HG03432 (cell line): ENCODE data around the gene PATJ.
"Not testable (repeated sequence)": the region's sequence is repeated elsewhere in the genome, so short reads cannot be mapped to it uniquely, and the experiment has no call there.

ENCODE experiments used
- ATAC-seq: cut with Tn5 transposase; IDR thresholded peaks from one replicate; pipeline ENCODE4 v1.9.1; 2021; ENCODE audit warnings: mild to moderate bottlenecking, moderate library complexity; ENCODE audit not compliant: unreplicated experiment

The PATJ gene

DNA sequence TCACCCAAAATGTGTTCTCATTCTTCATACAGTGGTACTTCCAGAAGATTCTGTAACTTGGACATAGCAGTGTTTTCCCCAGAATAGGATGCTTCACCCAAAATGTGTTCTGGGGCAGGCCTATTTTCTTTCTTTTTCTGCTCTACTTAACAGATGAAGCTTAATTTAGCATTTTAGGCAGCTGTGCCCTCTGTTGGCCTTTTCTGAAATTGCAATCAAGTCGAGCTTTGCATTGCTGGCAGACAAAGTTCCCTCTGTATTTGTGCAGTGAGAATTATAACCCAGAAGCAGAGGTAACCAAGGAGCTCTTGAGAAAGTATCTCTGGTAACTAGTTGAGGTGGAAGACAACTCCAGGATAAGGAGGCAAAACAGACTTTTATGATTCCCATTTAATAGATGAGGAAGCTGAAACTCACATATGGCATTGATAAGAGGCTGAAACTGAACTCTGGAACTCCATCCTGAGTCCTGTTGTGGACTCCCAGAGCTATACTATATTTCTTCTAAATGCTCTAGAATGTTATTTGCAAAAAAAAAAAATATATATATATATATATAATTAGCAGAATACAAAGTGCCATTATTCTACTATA, 402.1 kb downstream of the PATJ start:
- peak; percentile 50 for ATAC-seq

DNA sequence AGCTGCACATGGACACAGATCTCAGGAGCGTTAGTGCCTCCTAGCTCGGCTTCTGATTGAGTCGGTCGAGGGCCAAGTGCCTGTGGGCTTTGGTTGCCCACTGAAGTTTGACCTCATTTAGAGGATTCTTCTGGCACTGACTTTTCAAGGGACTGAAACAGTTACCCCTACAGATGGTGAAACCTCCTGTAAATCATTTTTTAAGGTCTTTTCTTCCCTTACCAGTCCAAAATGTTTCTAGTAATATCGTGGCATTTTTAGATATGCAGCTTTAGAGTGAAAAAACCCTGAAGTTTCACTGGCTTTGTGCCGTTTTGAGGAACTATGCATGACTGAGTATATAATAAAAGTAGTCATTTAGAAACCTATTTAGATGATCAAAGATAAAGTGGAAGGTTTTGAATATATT, 417.7 kb downstream of the PATJ start:
- peak; percentile 86 for ATAC-seq

GRCh38 chr1:62161711-62162110, 419.4 kb downstream of the PATJ start:
- no peak for ATAC-seq

DNA sequence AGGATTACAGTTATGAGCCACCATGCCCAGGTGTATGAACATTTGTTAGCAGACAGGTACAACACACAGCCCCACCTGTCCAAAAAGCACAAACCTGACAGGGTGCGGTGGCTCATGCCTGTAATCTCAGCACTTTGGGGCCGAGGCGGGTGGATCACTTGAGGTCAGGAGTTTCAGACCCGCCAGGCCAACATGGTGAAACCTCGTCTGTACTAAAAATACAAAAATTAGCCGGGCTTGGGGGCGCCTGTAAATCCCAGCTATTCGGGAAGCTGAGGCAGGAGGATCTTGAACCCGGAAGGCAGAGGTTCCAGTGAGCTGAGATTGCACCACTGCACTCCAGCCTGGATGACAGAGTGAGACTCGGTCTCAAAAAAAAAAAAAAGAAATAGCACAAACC, 428.1 kb downstream of the PATJ start:
- ATAC-seq = not testable (repeated sequence)

GRCh38 chr1:62175568-62176179, 433.4 kb downstream of the PATJ start:
- no peak for ATAC-seq

GRCh38 chr1:62176597-62177312, 434.5 kb downstream of the PATJ start:
- no peak for ATAC-seq

GRCh38 chr1:62177621-62178020, 435.3 kb downstream of the PATJ start:
- no peak for ATAC-seq

DNA sequence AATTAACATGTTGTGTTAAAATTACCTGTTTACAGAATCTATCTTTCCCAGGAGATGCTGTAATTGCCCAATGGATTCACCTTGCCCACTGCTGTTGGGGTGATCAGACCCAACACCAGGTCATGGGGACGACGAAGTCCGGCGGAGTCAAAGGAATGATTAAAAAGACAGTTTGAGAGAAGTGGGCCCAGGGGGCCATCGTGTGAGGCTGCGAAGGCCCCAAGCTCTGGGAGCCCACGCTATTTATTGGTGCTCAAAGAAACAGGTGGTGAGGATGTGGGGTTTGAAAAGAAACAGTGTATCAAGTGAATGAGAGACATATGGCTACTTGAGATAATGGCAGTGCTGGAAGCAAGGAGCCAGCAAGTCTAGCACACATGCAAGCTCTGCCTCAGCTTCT, 436.1 kb downstream of the PATJ start:
- ATAC-seq = no peak

GRCh38 chr1:62180054-62180453, 437.8 kb downstream of the PATJ start:
- not testable (repeated sequence) for ATAC-seq

- no peak for ATAC-seq
These were observed 438.4 kb downstream of the PATJ start for GRCh38 chr1:62180639-62181038.

GRCh38 chr1:62181532-62181931, 439.3 kb downstream of the PATJ start:
- ATAC-seq = no peak

DNA sequence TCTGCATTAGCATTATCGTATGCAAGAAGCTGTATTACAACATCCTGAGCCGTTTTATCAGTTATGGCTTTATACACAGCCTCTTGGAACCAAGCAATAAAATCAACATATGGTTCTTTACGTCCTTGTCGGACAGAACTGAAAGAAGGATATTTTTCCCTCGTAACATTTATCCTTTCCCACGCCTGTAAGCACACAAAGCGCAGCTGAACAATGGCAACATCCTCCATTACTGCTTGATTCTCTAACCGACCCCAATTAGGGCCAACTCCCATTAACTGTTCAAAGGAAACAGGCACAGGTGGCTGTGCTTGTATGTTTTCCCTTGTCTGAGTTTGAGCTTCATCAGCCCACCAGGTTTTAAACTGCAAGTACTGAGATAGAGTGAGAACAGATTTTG, 439.9 kb downstream of the PATJ start:
- not testable (repeated sequence) for ATAC-seq

- ATAC-seq = not testable (repeated sequence)
These were observed 441.1 kb downstream of the PATJ start for GRCh38 chr1:62183164-62184020.

DNA sequence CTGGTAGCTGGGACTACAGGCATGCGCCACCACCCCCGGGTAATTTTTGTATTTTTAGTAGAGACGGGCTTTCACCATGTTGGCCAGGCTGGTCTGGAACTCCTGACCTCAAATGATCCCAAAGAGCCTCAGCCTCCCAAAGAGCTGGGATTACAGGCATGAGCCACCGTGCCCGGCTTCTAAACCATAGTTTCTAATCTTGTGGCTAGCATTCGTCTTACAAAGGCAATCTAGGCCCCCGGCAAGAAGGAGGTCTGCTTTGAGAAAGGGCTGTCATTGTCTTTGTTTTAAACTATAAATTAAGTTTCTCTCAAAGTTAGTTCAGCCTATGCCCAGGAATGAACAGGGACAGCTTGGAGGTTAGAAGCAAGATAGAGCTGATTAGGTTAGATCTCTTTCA, 442.1 kb downstream of the PATJ start:
- ATAC-seq = no peak

DNA sequence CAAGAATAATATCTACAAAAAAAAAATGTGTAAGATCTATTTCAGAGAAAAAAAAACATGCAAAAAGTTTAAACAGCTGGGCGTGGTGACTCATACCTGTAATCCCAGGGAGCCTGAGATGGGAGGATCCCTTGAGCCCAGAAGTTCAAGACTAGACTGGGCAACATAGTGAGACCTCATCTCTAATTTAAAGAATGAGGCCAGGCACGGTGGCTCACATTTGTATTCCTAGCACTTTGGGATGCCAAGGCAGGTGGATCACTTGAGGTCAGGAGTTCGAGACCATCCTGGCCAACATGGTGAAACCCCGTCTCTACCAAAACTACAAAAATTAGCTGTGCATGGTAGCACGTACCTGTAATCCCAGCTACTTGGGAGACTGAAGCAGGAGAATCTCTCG, 443.0 kb downstream of the PATJ start:
- not testable (repeated sequence) for ATAC-seq

DNA sequence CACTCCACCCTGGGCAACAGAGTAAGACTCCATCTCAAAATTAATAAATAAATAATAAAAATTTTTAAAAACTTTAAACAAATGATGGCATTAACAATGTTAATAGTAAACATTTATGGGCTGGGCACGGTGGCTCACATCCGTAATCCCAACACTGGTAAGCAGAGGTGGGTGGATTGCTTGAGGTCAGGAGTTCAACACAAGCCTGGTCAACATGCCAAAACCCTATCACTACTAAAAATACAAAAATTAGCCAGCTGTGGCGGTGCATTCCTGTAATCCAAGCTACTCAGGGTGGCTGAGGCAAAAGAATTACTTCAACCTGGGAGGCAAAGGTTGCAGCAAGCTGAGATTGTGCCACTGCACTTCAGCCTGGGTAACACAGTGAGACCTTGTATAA, 443.4 kb downstream of the PATJ start:
- no peak for ATAC-seq

GRCh38 chr1:62187548-62187947, 445.3 kb downstream of the PATJ start:
- no peak for ATAC-seq

DNA sequence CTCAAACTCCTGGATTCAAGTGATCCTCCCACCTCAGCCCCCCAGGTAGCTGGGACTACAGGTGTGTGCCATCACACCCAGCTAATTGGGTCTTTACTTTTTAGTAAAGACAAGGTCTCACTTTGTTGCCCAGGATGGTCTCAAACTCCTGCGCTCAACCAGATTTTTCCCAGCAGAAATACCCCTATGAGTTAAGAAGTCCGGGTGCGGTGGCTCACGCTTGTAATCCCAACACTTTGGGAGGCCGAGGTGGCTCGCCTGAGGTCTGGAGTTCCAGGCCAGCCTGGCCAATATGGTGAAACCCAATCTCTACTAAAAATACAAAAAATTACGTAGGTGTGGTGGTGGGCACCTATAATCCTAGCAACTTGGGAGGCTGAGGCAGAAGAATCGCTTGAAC, 445.8 kb downstream of the PATJ start:
- no peak for ATAC-seq

- no peak for ATAC-seq
These were observed 452.6 kb downstream of the PATJ start, which contains the start of gene L1TD1 for GRCh38 chr1:62194651-62195544. L1TD1 (plus strand) TSS chr1:62194849; CDS start chr1:62206629, 11,780 bp downstream.

DNA sequence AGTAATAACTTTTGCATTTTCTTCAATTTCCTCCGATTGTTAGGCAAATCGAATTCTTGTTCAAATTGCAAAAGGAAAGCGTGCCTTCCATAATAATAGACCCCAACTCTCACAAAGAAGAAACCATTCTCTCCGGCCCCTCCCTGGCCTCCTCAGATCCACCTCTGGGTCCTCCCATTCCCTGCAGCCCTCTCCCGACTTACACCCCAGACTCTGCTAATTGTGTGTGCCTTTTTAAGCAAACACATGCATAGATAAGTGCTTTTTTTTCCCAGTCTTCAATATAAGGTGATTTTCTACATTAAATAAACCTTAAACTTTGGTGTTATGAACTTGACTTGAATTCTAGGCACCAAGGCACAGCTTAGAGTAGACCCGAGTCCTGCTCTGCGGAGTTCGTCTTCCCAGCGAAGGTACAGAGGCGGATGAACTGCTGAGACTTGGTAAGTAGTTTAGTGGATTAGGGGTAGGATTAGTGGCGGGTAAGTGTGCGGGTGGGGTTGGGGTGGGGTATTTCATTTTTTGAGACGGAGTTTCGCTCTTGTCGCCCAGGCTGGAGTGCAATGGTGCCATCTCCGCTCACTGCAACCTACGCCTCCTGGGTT, 453.9 kb downstream of the PATJ start:
- ATAC-seq = no peak
